GM21526 (cell line): ENCODE results near the gene RAB17.

ENCODE experiments used
- ATAC-seq: cut with Tn5 transposase; IDR thresholded peaks from one replicate; pipeline ENCODE4 v1.9.1; 2021; ENCODE audit warnings: moderate library complexity; ENCODE audit not compliant: unreplicated experiment, low FRiP score

The RAB17 gene, protein sequence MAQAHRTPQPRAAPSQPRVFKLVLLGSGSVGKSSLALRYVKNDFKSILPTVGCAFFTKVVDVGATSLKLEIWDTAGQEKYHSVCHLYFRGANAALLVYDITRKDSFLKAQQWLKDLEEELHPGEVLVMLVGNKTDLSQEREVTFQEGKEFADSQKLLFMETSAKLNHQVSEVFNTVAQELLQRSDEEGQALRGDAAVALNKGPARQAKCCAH

DNA sequence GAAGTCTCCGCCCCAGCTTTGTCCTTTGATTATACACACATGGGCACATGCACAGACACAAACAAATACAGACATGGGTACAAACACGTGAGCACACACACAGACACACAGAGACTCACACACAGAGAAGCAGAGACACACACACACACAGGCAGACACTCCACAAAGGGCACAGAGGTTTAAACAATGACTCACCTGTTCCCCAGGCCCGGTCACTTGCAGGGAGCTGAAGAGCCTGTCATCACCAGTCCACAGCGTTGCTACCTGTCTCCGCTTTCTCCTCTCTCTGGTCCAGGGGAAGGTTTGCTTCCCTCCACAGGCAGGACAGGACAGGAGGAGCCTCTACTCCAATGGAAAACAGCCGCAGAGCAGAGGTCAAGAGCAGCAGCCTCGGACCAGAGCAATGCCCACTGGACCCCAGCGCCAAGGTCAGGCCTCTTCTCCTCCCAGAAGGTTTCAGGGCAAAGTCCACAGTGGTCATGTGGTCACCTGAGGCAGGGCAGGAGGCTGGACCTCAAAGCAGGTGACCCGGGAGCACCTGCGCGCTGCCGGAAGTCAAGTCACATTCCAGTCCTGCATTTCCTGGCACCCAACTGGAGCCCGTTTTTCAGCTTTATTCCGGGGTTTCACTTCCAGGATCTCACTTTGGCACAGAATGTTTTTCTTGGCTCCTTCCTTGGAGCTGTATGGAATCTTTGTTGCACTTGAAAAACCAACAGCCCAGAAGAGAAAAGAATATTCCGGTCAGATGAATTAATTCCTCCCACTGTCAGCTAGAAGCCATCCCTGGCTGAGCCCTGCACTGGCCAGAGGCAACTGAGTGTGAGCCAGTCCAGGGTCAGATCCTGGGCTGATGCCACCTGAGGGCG, at the start of gene RAB17:
TSS of gene RAB17 (minus strand) at position 463 of the 869 bp plus-strand sequence. CDS start 4,580 bp downstream, outside the sequence.
- ATAC-seq = no peak

DNA sequence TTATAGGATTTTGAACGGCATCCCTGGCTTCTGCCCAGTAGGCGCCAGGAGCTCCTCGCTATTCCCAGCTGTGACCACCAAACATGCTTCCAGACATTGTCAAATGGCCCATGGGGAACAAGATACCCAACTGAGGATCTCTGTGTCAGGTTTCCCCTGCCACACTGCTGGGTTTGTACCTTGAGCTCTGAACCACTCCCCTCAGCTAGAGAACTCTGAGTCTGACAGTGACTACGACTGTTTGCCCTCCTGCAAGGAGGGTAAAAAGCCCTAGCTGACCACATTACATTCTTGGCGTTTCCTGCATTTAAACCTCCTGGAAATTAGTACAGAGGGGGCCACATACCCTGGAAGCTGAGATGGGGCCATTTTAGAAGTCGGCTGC, 49.3 kb upstream of the RAB17 start:
- no peak for ATAC-seq

DNA sequence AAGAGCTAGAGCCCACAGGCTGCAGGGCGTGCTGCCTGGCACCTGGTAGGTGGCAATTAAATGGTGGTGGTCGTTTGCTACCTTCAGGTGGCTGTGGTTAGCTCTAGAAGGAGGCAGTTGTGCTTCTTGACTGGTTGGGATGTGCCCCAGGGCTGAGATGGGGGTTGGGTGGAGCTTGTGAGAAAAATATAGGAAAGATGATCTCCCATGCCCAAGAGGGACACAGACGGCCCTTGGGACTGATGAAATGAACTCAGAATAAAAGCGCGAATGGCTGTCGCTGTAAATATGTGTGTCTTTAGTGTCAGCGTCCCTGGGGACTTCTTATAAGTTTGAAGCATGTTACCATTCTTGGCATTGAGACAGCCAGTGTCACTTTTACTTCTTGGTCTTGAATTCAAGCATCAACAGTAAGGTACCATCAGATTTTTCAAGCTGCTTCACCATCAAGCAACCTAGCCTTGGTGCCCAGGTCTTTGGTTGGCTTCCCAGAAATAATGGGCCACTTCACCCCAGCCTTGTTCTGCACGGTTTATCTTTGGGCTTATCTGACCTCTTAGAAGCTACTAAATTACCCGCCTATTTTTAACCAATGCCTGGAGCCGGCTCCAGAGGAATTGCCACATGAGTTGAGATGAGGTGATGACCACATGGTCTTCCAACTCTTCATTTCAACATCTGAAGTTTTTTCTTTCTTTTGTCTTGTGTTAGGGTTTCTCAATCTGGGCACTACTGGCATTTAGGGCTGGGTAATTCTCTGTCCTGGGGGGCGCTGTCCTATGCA, 48.7 kb upstream of the RAB17 start:
- no peak for ATAC-seq

DNA sequence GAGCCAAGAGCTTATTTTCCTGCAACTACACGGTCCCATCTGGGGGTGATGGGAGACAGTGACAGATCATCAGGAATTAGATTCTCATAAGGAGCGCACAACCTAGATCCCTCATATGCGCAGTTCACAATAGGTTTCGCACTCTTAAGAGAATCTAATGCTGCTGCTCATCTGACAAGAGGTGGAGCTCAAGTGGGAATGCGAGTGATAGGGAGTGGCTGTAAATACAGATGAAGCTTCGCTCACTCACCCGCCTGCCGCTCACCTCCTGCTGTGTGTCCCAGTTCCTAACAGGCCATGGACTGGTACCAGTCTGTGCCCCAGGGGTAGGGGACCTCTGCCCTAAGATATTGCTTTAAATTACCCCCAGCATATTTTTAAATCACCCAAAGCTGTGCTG, 47.6 kb upstream of the RAB17 start:
- ATAC-seq = no peak

DNA sequence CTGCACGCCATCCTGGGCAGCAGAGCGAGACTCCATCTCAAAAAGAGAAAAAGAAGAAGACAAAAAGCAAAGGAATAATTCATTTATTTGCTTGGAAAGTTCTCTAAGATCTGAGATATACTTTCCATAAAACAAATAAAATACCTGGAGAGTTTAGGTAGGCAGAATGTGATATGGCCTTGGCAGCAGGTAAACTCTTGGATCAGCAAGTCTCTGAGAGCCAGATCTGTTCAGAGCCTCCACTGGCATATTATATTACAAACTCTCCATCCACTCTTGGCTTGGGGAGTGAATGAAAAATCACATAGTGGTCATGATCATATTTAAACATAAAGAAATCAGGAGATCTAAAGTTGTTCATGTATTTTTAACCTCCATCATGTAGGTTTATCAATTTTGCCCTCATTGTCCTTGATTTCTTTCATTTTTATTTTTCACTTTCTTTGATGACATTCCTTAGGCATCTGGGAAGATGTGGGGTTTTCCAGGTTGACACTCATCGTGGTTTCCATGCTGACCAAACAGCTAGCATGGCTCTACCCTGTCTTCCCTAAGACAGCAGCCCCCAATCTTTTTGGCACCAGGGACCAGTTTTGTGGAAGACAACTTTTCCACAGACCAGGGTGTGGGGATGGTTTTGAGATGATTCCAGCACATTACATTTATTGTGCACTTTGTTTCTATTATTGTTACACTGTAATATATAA, 47.0 kb upstream of the RAB17 start:
- ATAC-seq = no peak

- ATAC-seq = no peak
These were observed 46.0 kb upstream of the RAB17 start for GRCh38 chr2:237636578-237636977.

- ATAC-seq = no peak
These were observed 42.6 kb upstream of the RAB17 start for GRCh38 chr2:237633061-237633561.

GRCh38 chr2:237631801-237632585, 41.5 kb upstream of the RAB17 start:
- no peak for ATAC-seq

GRCh38 chr2:237631007-237631785, 40.7 kb upstream of the RAB17 start:
- ATAC-seq = no peak

- ATAC-seq = no peak
These were observed 39.9 kb upstream of the RAB17 start for GRCh38 chr2:237630216-237631000.

- ATAC-seq = no peak
These were observed 39.2 kb upstream of the RAB17 start for GRCh38 chr2:237629739-237630138.

DNA sequence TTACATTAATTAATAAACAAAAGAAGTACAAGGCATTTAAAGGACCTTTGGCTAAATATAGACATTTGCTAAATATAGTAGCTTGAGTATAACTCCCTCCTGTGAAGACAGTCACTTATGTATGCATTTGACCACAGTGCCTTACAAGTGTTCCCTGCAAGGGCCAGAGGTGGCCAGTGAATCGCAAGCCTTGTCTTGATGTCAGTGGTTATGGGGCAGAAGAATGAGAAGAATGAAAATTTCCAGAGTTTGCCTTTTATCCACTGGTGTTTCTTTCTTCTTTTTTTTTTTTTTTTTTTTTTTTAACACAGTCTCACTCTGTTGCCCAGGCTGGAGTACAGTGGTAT, 38.6 kb upstream of the RAB17 start:
- no peak for ATAC-seq

GRCh38 chr2:237628247-237629187, 38.0 kb upstream of the RAB17 start:
- ATAC-seq = no peak

GRCh38 chr2:237627441-237628246, 37.1 kb upstream of the RAB17 start, which contains the start of gene LRRFIP1:
Gene LRRFIP1 (plus strand): TSS chr2:237627587. CDS start chr2:237627645, 58 bp downstream.
- ATAC-seq = no peak

GRCh38 chr2:237626813-237627440, 36.4 kb upstream of the RAB17 start:
- ATAC-seq = no peak

- no peak for ATAC-seq
These were observed 35.2 kb upstream of the RAB17 start for GRCh38 chr2:237625777-237626176.
